ENCODE data around the gene ZNF273.

ZNF273 gene

GRCh38 chr7:64965594-64965993 lies 62.5 kb downstream of the ZNF273 start:
- no peak overlapping the region for H3K27ac ChIP-seq (ENCODE audit: insufficient read depth, low read length, poor library complexity, severe bottlenecking)

GRCh38 chr7:64978497-64979203 lies 75.6 kb downstream of the ZNF273 start:
- H3K4me3 ChIP-seq (ENCODE audit: insufficient read depth, low read depth, low read length, poor library complexity, severe bottlenecking) = no peak overlapping the region
- peaks cover 26% of the 10 kb centered on the region for H3K9me3 ChIP-seq (ENCODE audit: control insufficient read depth, low read length)
- no peak overlapping the region for H3K27ac ChIP-seq (ENCODE audit: insufficient read depth, low read length, poor library complexity, severe bottlenecking)
- H3K27me3 ChIP-seq (replicated peaks; ENCODE audit: control insufficient read depth, insufficient read depth, low read length, poor library complexity, severe bottlenecking) = no peaks in the 10 kb centered on the region
- no peaks in the 10 kb centered on the region for H3K4me1 ChIP-seq (ENCODE audit: control insufficient read depth, insufficient read depth, low read length, poor library complexity, severe bottlenecking)
- peaks cover 28% of the 10 kb centered on the region for H3K36me3 ChIP-seq (ENCODE audit: control insufficient read depth, insufficient read depth, low read length)
- DNase-seq = no peak

More at GRCh38 chr7:64965594-64965993, 62.5 kb downstream of the ZNF273 start:
- Histone ChIP-seq H3K4me3 (ENCODE audit: insufficient read depth, low read depth, low read length, poor library complexity, severe bottlenecking) (no peak overlapping the region), H3K36me3 (ENCODE audit: control insufficient read depth, insufficient read depth, low read length) (no peaks in the 10 kb centered on the region), H3K27me3 (replicated peaks; ENCODE audit: control insufficient read depth, insufficient read depth, low read length, poor library complexity, severe bottlenecking) (no peaks in the 10 kb centered on the region), H3K4me1 (ENCODE audit: control insufficient read depth, insufficient read depth, low read length, poor library complexity, severe bottlenecking) (no peaks in the 10 kb centered on the region), H3K9me3 (ENCODE audit: control insufficient read depth, low read length) (no peaks in the 10 kb centered on the region)
- DNase-seq = no peak

Measured in effector memory CD4-positive, alpha-beta T cell (primary cell).